Neuronal stem cell (in vitro differentiated cells): Measurements from ENCODE around the gene SIDT1.
A peak's percentile ranks its signal among the peaks of the same experiment; 100 is the strongest.

Experiments
- DNase-seq: peaks from one replicate; pipeline ENCODE4 v3.0.0-alpha.2; 2013; ENCODE audit warnings: low spot score
- H2AFZ ChIP-seq: one replicate; pipeline ENCODE4 v1.6.1; 2013; ENCODE audit warnings: mild to moderate bottlenecking, low read length, inconsistent platforms
- H2AK5ac ChIP-seq: 2 replicates; pipeline ENCODE4 v1.6.1; 2013; ENCODE audit warnings: low read depth, mild to moderate bottlenecking, inconsistent platforms, low read length, moderate library complexity, mixed read lengths
- H2BK120ac ChIP-seq: 2 replicates; pipeline ENCODE4 v1.6.1; 2013; ENCODE audit warnings: low read depth, mild to moderate bottlenecking, inconsistent platforms, low read length, moderate library complexity, mixed read lengths
- H2BK12ac ChIP-seq: one replicate; pipeline ENCODE4 v1.6.1; 2013; ENCODE audit warnings: low read length, inconsistent platforms
- H2BK15ac ChIP-seq: 2 replicates; pipeline ENCODE4 v1.6.1; 2013; ENCODE audit warnings: mild to moderate bottlenecking, low read length, inconsistent platforms, mixed read lengths
- H2BK5ac ChIP-seq: one replicate; pipeline ENCODE4 v1.6.1; 2013; ENCODE audit warnings: inconsistent platforms, mild to moderate bottlenecking, low read length, moderate library complexity
- H3K14ac ChIP-seq: one replicate; pipeline ENCODE4 v1.6.1; 2013; ENCODE audit warnings: low read length, inconsistent platforms
- H3K18ac ChIP-seq: 2 replicates; pipeline ENCODE4 v1.6.1; 2013; ENCODE audit warnings: low read length, inconsistent platforms
- H3K23ac ChIP-seq: 2 replicates; pipeline ENCODE4 v1.6.1; 2013; ENCODE audit warnings: low read depth, mild to moderate bottlenecking, mixed read lengths, low read length, inconsistent platforms; ENCODE audit not compliant: poor library complexity
- H3K27ac ChIP-seq: replicated peaks from 3 replicates; pipeline ENCODE4 v1.5.1; 2013; ENCODE audit warnings: low read length, inconsistent platforms
- H3K27me3 ChIP-seq, 3 experiments: 2 replicates each; pipeline ENCODE4 v1.6.1; 2013; ENCODE audit warnings: low read length in 3 of 3, mild to moderate bottlenecking in 2 of 3, inconsistent platforms in 1 of 3, low read depth in 1 of 3, mixed read lengths in 1 of 3, moderate library complexity in 1 of 3; ENCODE audit not compliant: control insufficient read depth in 3 of 3, insufficient read depth in 3 of 3
- H3K36me3 ChIP-seq, 2 donors: replicated peaks in 1 of 2; 2 replicates each; pipeline ENCODE4 v1.6.1; 2013; ENCODE audit warnings: low read length in 2 of 2; ENCODE audit not compliant: control insufficient read depth in 2 of 2, insufficient read depth in 2 of 2
- H3K4ac ChIP-seq: 2 replicates; pipeline ENCODE4 v1.6.1; 2013; ENCODE audit warnings: inconsistent platforms, mild to moderate bottlenecking, low read length, moderate library complexity
- H3K4me1 ChIP-seq, 2 donors: 1 replicate in 1 of 2; 2 replicates in 1 of 2; pipeline ENCODE4 v1.6.1; 2013; ENCODE audit warnings: low read length in 2 of 2, low read depth in 1 of 2; ENCODE audit not compliant: control insufficient read depth in 2 of 2, insufficient read depth in 1 of 2
- H3K4me2 ChIP-seq: one replicate; pipeline ENCODE4 v1.6.1; 2013; ENCODE audit warnings: mild to moderate bottlenecking, low read length, inconsistent platforms; ENCODE audit not compliant: insufficient read depth, poor library complexity, severe bottlenecking
- H3K4me3 ChIP-seq, 2 donors: 2 replicates each; pipeline ENCODE4 v1.5.1; 2013; ENCODE audit warnings: low read length in 2 of 2, mild to moderate bottlenecking in 2 of 2, inconsistent platforms in 1 of 2, moderate library complexity in 1 of 2
- H3K79me1 ChIP-seq: one replicate; pipeline ENCODE4 v1.6.1; 2013; ENCODE audit warnings: low read depth, mild to moderate bottlenecking, inconsistent platforms, low read length, moderate library complexity
- H3K9ac ChIP-seq: one replicate; pipeline ENCODE4 v1.6.1; 2013; ENCODE audit warnings: mild to moderate bottlenecking, low read depth, low read length, inconsistent platforms; ENCODE audit not compliant: poor library complexity
- H3K9me3 ChIP-seq, 2 donors: replicated peaks in 1 of 2; 2 replicates each; pipeline versions ENCODE3 to v1.6.1; 2013; ENCODE audit warnings: low read length in 2 of 2, mild to moderate bottlenecking in 2 of 2, inconsistent platforms in 1 of 2, low read depth in 1 of 2, mixed read lengths in 1 of 2, moderate library complexity in 1 of 2; ENCODE audit not compliant: control insufficient read depth in 2 of 2, insufficient read depth in 1 of 2
- H4K8ac ChIP-seq: one replicate; pipeline ENCODE4 v1.6.1; 2013; ENCODE audit warnings: low read depth, mild to moderate bottlenecking, inconsistent platforms, low read length, moderate library complexity
- H4K91ac ChIP-seq: one replicate; pipeline ENCODE4 v1.6.1; 2013; ENCODE audit warnings: low read length, low read depth, mild to moderate bottlenecking, inconsistent platforms; ENCODE audit not compliant: poor library complexity
- WGBS, 2 donors: extraction: QIAGEN DNeasy Blood & Tissue Kit; methylation state at CpG; one replicate each; pipeline ENCODE4 v1.1.7; 2013; ENCODE audit warnings: missing lambda C conversion rate in 2 of 2, mixed read lengths in 1 of 2; ENCODE audit not compliant: insufficient read length in 2 of 2, insufficient replicate concordance in 1 of 2; ENCODE audit errors: extremely low coverage in 2 of 2; 5-methylcytosine and 5-hydroxymethylcytosine counted together

Gene SIDT1

DNA sequence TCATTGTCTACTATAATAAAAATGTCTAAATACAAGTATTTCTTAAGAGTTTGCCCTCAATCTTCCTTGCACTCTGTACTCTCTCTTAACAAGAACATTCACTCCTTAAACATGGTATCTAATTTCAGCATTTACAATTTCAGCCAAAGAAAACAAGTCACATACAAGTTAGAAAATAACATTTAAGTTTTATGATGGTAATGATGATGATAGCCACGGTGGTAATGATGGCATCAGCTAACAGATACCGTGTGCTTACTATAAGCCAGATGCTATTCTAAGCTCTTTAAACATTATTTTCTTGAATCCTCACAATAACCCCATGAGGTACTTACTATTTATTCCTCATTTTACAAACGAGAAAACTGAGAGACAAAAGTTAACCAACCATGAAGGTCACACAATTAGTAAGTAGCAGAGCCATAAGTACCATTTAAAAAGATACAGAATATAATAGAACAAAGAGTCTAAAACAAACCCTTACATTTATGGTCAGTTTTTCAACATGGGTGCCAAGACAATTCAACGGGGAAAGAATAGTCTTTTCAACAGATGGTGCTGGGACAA lies 24.8 kb upstream of the SIDT1 start:
- Histone ChIP-seq H4K91ac (no peak overlapping the region), H3K27ac (no peak overlapping the region), H2BK15ac (no peak overlapping the region), H3K4me2 (no peak overlapping the region), H2AFZ (no peak overlapping the region), H3K9me3 (peaks cover 1 to 10% of the 10 kb centered on the region in 2 donors), H3K36me3 (peaks cover 0 to 24% of the 10 kb centered on the region in 2 donors), H2BK5ac (no peak overlapping the region), H3K14ac (no peak overlapping the region), H3K23ac (no peak overlapping the region), H3K27me3 (no peaks in the 10 kb centered on the region), H3K18ac (no peak overlapping the region), H3K79me1 (peaks cover 2% of the 10 kb centered on the region), H3K4me1 (no peaks in the 10 kb centered on the region), H3K9ac (no peak overlapping the region), H3K4ac (no peak overlapping the region), H4K8ac (no peak overlapping the region), H3K4me3 (no peak overlapping the region), H2AK5ac (no peak overlapping the region), H2BK120ac (no peak overlapping the region), H2BK12ac (no peak overlapping the region)
- WGBS, 2 donors, result no CpG with 5 or more reads among the region's 4 CpGs
- DNase-seq, result no peak

- Histone ChIP-seq H3K27ac (no peak overlapping the region), H4K91ac (no peak overlapping the region), H2BK12ac (no peak overlapping the region), H3K18ac (no peak overlapping the region), H3K79me1 (peaks cover 2% of the 10 kb centered on the region), H3K9me3 (peaks cover 1 to 10% of the 10 kb centered on the region in 2 donors), H2BK15ac (no peak overlapping the region), H3K4me2 (no peak overlapping the region), H3K4ac (no peak overlapping the region), H3K4me3 (no peak overlapping the region), H3K14ac (no peak overlapping the region), H3K27me3 (no peaks in the 10 kb centered on the region), H2BK5ac (no peak overlapping the region), H3K9ac (no peak overlapping the region), H2BK120ac (no peak overlapping the region), H2AK5ac (no peak overlapping the region), H2AFZ (no peak overlapping the region), H3K36me3 (peaks cover 0 to 22% of the 10 kb centered on the region in 2 donors), H3K4me1 (peaks cover 0 to 5% of the 10 kb centered on the region in 2 donors), H3K23ac (no peak overlapping the region), H4K8ac (no peak overlapping the region)
- DNase-seq, result no peak
- WGBS, 2 donors, result no CpG with 5 or more reads among the region's 1 CpG
Measured at GRCh38 chr3:113508966-113509365, 23.4 kb upstream of the SIDT1 start.

- WGBS, 2 donors, result no CpG with 5 or more reads among the region's 9 CpGs
- DNase-seq, result no peak
- H3K9ac ChIP-seq, result no peak overlapping the region
Measured at GRCh38 chr3:113514265-113514769, 18.0 kb upstream of the SIDT1 start.

DNA sequence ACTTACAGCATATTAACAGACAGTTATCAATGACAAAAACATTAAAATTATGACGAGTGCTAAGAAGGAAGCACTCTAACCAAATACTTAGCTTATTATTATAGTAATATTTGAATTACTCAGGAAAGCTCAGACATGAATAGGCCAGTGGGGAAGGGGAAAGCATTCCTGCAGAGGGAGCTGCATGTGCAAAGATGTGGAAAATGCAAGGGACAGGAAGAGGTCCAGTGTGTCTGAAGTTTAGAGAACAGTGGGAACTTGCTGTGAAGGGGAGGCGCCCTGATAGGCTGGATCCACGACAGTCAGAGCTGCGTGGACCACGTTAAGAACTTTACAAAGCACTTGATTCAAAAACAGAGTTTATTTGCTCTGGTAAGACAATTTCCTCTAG lies 16.2 kb upstream of the SIDT1 start:
- WGBS, 2 donors, result no CpG with 5 or more reads among the region's 5 CpGs

More at GRCh38 chr3:113514265-113514769, 18.0 kb upstream of the SIDT1 start:
- Histone ChIP-seq H3K23ac (no peak overlapping the region), H3K14ac (peak overlapping the region; percentile 72), H2BK12ac (no peak overlapping the region), H3K9me3 (peaks cover 1 to 7% of the 10 kb centered on the region in 2 donors), H2BK120ac (no peak overlapping the region), H2AFZ (peak overlapping the region; percentile 100), H3K4ac (no peak overlapping the region), H4K8ac (no peak overlapping the region), H3K79me1 (no peaks in the 10 kb centered on the region), H3K27me3 (peaks cover 0 to 2% (median 0%) of the 10 kb centered on the region in 3 experiments), H3K18ac (peak overlapping the region; percentile 91), H3K27ac (peak overlapping the region; percentile 88), H4K91ac (no peak overlapping the region), H2BK15ac (no peak overlapping the region), H3K4me3 (peak overlapping the region; percentile 79 to 93), H3K4me2 (peak overlapping the region; percentile 60), H3K36me3 (no peaks in the 10 kb centered on the region), H2AK5ac (no peak overlapping the region), H3K4me1 (peaks cover 0 to 5% of the 10 kb centered on the region in 2 donors), H2BK5ac (no peak overlapping the region)

More for the DNA sequence above, 16.2 kb upstream of the SIDT1 start:
- Histone ChIP-seq H3K36me3 (no peaks in the 10 kb centered on the region), H2BK5ac (no peak overlapping the region), H3K9ac (no peak overlapping the region), H3K79me1 (no peaks in the 10 kb centered on the region), H3K4me3 (no peak overlapping the region), H3K4me2 (no peak overlapping the region), H3K27me3 (peaks cover 0 to 2% (median 0%) of the 10 kb centered on the region in 3 experiments), H2BK12ac (no peak overlapping the region), H3K4me1 (peaks cover 0 to 5% of the 10 kb centered on the region in 2 donors), H4K8ac (no peak overlapping the region), H3K18ac (no peak overlapping the region), H3K9me3 (peaks cover 0 to 1% of the 10 kb centered on the region in 2 donors), H2BK15ac (no peak overlapping the region), H2BK120ac (no peak overlapping the region), H3K14ac (no peak overlapping the region), H3K4ac (no peak overlapping the region), H2AFZ (peak overlapping the region; percentile 100), H3K27ac (no peak overlapping the region), H2AK5ac (no peak overlapping the region), H4K91ac (no peak overlapping the region), H3K23ac (no peak overlapping the region)
- DNase-seq, result no peak
